Astrocyte (in vitro differentiated cells and primary cell): Measurements from ENCODE around the gene PARP9.
"Not testable (repeated sequence)": the region's sequence is repeated elsewhere in the genome, so short reads cannot be mapped to it uniquely, and the experiment has no call there.

Experiments used
- CTCF ChIP-seq: IDR thresholded peaks from 2 replicates; pipeline ENCODE4 v1.5.1; 2011; ENCODE audit warnings: low read depth, mild to moderate bottlenecking, inconsistent platforms, low read length, moderate library complexity; ENCODE audit not compliant: insufficient read depth
- EZH2 ChIP-seq: IDR thresholded peaks from 2 replicates; pipeline ENCODE4 v1.6.1; 2012; ENCODE audit warnings: mild to moderate bottlenecking, low read length, inconsistent platforms; ENCODE audit not compliant: insufficient read depth

DNA sequence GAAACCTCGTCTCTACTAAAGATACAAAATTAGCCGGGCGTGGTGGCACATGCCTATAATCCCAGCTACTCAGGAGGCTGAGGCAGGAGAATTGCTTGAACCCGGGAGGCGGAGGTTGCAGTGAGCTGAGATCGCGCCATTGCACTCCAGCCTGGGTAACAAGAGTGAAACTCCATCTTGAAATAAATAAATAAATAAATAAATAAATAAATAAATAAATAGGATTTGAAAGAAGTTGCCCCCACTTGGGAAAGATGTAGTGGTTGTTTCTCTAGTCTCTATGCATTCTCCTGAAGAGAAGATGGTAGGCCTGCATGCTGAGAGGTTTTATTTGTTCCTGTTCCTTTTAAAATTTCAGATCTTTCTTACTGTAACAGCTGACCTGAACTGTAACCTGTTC lies 4.0 kb upstream of the PARP9 start:
- not testable (repeated sequence) for TF ChIP-seq CTCF, EZH2
